NT2/D1 (cell line): ENCODE measurements around the gene GLDN.

Source experiments
- SUZ12 ChIP-seq: IDR thresholded peaks from 2 replicates; pipeline ENCODE4 v1.6.1; 2011; ENCODE audit not compliant: insufficient read length, insufficient read depth; ENCODE audit errors: extremely low read depth
- YY1 ChIP-seq: IDR thresholded peaks from 2 replicates; pipeline ENCODE4 v1.6.1; 2011; ENCODE audit not compliant: insufficient read length, insufficient read depth

DNA sequence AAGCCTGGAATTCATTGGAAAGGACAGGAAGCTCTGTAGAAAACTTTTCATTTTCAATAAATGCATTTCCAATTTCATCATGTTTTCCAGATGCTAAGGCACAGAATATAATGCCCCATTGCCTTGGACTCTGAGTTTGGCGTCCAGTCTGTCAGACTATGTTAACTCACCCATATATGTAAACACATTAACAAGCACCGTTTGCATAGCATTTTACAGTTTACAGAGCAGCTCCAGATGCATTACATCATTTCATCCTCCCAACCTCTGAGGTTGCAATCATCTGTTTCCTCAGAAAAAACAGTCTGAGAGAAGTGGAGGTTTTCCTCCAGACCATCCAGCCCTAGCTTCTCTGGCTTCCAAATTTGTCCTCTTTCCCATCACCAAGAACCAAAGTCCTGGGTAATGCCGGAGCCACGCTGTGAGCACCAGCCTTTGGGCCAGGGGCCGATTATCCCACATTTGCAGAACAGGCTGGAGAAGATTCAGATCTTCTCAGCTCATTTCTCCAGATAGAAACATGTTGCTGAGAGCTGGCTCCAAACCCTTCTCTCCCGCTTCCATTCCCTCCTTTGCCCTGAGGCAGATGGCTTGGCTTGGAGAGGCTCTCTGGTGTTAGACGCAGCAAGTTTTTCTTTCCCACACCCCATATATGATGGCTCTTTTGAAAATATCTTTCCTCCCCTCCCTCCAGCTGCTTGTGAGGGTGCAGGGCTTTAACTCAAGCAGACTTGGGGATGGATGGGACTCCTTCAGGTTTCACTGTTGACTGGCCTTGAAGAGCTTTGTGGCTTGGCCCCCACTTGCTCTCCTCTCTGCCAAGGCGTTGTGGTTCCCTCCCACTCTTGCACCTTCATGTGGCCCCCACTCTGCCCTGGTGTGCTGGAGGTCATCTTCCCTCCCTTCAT lies 29.0 kb upstream of the GLDN start:
- TF ChIP-seq SUZ12: no peak
- no peak for TF ChIP-seq YY1
